PFSK-1 (cell line): ENCODE results near the gene ZFP57.

ENCODE experiments used
- POLR2AphosphoS5 ChIP-seq: IDR thresholded peaks from 2 replicates; pipeline ENCODE4 v1.6.1; 2012; ENCODE audit warnings: low read depth, mild to moderate bottlenecking, control low read depth, low read length, moderate library complexity
- TAF1 ChIP-seq: IDR thresholded peaks from 2 replicates; pipeline ENCODE4 v1.6.1; 2012; ENCODE audit warnings: low read length, control low read depth, borderline replicate concordance; ENCODE audit not compliant: insufficient read depth

- TF ChIP-seq TAF1: no peak
- no peak for TF ChIP-seq POLR2AphosphoS5
Measured at GRCh38 chr6:29633534-29633905, 47.4 kb downstream of the ZFP57 start.
